GM19240 (cell line): ENCODE data around the gene LEAP2.
A peak's percentile ranks its signal among the peaks of the same experiment; 100 is the strongest.

Experiments
- DNase-seq: peaks from one replicate; pipeline ENCODE4 v3.0.0; 2011; ENCODE audit warnings: low spot score; ENCODE audit not compliant: insufficient read length

The LEAP2 gene

DNA sequence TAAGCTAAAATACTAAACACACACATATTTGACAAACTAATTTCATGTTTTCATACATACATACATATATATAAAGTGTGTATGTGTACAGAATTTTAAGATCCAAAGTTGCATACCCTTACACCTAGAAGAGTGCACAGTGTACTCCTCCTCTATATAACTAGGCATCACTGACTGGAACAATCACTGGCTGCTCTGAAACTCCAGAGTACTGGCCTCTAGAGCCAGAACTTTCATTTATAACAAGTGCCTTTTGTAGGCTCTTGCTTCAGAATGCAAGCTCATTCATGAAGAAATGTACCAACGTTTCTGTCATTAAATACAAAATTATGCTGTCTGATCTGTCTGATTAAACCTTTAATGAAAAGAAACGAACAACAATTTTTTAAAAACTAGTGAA lies 4.0 kb downstream of the LEAP2 start:
- DNase-seq = no peak

DNA sequence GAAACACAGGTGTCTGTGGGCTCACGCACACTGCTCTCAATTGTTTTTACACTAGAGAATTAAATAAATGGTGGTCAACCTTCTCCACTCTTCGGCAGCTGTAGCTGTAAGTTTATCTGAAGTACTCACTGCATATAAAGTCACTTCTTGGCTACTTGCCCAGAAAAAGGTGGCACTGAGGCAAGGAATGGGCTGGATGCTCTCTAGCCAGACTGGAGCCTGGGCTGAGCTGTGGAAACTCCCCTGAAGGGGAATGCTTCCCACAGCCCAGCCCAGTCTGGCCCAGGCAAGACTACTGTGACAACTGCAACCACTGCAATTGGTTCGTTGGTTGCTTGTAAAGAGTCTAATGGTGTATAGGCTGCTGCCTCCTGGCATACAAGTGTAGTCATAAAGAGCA lies 4.5 kb downstream of the LEAP2 start:
- DNase-seq = no peak

DNA sequence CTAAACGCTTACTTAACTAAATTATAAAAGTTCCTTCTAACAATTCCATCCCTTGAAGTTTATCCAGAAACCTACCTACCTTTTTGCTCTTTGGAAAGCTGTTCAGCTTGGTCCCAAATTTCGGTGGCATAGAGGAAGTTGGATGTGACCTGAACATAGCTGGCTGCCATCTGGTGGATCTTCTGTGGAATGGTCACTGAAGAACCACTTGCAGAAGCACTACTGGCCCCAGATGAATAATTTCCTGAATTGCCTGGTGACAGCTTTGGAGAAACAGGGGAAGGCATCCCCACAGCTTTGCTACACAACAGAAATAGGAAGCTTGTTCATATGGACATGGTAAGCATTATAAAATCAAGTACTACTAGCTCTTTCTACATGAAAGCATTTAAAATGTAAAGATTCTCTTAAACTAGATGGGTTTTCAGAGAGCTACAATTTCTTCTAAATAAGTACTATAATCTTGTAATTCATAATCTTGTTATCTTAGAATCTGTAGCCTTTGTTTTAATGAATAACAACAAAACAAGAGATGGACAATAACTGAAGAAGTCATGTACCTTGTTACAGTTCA lies 9.9 kb downstream of the LEAP2 start:
- DNase-seq = no peak

DNA sequence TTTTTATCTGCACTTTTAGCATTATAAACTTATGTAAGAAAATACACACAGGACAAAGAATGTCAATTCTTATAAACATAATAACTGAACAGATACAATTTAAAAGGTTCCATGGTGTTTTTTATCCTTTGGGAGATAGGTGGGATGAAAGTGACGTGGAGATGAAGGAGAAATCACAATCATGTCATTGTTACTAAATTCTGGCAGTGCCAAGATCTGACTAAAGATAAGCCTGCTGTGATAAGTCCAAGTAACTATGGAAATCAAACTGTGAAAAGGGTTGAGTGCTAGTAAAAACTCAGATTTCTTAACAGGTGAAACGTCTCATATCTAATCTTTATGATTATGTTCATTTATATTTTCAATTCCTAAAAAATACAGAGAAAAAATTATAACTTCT lies 11.1 kb downstream of the LEAP2 start:
- DNase-seq = no peak

DNA sequence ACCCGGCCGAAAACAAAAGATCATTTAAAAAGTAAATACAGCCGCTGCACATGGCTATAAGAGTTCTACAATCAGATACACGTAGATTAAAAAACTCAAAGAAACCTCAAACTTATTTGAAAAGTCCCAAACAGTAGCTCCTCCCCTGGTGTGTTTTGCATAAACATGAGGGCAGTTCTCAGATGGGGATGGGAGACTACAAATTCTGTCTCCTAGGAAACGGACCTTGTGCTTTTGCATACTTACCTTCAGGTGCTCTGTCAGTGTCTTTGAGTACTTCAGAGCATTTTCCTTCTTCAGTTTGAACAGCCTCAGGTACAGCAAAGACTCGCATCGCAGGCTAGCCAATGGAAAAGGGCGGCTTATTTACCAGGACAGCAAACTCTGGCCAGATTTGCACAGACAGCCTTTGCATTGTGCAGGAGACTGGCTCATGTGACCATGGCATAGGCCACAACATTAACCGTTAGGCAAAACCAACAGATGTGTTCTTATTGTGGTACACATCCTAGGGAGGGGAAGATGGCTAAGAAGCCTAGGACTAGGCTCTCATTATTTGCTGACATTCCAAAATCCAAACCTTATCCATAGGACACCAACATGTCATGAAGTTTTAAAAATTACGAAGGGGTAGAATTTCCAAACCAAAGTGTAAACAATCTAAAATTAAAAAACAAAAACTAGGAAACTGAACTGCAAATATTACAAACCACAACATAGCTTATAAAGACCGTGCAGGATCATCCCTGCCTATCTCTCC lies 12.8 kb downstream of the LEAP2 start:
- no peak for DNase-seq

DNA sequence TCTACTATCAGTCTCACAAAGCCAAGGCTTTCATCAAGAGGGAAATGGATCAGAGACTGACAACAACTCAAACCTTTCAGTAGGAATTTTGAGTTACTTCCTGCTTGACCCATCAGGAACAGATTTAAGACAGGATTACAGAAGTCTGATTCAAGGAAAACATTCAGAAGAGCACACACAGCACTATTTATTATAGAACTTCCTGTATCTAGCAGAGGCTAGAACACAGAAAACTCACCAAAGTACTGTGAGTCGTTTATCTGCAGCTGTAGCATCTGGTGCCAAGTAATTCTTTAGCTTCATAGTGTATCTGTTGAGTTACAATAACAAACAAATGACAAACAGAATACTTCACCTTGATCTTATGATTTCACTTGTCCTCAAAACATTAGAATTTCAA lies 13.8 kb downstream of the LEAP2 start:
- no peak for DNase-seq

DNA sequence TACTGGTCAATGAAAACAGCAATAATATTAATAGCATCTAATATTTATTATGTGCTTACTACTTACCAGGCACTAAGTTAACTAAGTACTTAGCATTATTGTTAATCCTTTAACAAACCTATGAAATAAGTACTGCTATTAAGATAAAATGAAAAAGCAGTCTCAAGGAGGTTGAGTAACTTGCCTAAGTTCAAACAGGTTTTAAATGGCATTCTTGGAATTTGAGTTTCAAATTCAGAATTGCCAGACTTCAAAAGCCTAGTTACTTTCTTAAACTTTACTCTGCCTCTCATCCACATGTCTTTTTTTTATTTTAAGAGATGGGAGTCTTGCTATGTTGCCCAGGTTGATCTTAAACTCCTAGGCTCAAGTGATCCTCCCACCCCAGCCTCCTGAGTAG lies 16.0 kb downstream of the LEAP2 start:
- no peak for DNase-seq

DNA sequence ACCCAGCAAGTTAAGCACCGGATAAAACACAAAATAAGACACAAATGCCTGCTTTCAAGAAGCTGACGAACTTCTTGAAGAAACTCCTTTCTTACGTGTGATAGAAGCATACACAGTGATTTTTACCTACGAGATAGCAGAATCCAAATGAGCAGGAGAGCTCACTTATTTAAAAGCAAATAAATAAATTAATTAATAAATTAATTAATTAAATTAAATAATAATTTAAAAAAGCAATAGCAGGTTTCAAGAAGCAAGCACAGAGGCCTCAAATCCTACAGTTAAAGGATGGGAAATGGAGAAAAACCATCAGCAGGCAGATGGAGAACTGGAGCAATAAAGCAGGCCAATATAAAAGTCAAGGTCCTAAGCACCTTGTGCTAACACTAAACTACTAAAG lies 17.3 kb downstream of the LEAP2 start:
- no peak for DNase-seq

DNA sequence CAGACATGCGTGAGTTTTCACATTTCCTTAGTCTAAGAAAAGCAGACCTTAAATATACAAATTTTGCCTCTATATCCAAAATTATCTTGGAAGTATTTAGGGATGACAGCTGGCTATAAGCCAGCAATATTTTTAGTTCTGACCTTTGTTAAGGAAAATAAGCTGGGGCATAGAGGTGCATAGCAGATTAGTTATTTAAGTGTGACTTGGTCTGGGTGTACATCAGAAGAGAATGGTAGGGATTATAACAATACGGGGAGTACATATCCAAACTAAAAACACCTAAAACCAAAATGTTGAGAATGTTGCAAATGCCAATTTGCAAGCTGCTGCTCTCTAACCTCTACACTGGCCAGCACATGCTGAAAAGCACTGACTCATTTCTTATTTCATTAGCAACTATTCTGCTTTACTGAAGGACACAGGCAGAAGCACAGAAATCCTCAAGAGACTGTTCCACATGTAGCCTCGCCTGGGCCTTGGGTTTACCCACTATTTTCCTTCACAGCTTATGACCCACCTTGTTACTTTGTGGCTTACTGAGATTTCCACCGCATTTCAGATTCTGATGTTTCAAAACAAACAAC lies 22.3 kb downstream of the LEAP2 start:
- DNase-seq = no peak

DNA sequence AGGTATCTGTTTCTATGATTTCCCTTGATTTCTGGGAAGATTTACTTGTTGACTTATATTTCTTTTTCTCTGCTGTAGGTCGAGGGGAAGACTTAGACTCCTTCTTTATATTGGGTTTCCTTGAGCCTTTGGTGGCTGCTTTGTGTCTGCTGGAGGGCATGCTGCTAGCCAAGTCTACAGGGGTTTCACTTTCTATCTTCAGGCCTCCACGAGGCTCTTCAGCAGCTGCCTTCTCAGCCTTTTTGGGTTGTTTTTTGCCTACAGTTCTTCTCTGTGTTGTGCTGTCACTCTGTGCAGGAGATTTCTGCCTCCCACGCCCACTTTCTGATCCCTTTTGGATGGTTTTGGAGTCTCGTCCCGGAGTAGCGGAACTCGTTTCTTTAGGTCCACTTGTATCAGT lies 23.2 kb downstream of the LEAP2 start:
- peak; percentile 8 for DNase-seq

DNA sequence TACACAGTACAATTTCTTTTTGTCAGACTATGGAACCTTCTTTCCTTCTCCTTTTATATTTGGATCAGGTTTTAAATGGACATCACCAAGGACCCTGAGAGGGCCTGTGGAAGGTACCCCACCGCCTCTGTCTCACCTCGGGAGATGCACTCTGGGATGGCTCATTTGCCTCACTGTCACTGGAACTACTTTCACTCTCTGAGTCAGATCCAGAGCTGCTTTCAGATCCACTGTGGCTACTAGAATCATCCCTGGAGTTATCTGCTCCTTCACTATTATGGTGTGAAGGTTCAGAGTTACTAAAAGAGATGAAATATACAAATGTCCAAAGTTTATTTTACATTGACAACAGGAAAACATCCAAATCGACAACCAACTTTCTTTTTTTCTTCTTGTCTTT lies 24.6 kb downstream of the LEAP2 start:
- no peak for DNase-seq

DNA sequence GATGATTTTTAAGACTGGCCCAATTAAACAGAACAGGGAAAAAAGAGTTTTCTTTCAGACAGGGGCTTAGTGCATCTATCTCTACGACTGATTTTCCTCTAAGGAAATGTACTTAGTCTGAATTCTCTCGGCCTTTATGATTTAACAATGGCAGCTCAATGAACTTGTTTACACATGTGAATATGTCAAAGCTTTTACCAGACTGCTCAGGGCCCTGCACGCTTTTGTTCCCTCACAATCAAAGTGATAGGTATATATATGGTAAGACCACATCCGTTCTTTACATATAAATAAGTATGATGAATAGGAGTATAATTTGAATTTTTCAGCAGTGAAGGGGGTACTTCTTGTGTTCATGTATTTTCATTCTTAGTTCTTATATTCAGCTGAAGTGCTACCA lies 27.6 kb downstream of the LEAP2 start:
- DNase-seq = no peak

DNA sequence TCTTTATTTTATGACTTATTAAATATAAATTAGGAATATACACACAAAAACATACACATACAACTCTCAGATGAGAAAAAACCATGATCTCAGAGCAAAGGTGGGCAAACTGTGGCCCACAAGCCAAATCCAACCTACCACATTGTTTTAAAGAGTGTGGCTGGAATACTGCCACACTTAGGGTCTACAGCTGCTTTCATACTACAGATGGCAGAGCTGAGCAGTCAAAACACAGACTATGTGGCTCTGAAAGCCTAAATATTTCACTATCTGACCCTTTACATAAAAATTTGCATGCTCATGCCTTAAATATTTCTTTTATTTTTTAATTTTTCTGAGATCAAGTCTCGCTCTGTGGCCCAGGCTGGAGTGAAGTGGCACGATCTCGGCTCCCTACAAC lies 28.3 kb downstream of the LEAP2 start:
- no peak for DNase-seq

DNA sequence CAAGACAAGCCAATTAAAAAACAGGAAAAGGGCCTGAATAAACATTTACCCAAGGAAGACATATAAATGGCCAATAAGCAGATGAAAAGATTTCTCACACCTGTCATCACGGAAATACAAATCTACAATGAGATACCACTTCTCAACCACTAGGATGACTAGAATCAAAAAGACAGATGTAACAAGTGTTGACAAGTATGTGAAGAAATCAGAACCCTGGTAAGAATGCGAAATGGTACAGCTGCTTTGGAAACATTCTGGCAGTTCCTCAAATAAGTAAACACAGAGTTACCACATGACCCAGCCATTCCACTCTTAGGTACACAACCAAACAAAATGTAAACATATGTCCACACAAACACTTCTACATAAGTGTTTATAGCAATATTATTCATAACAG lies 32.5 kb downstream of the LEAP2 start:
- DNase-seq = no peak

DNA sequence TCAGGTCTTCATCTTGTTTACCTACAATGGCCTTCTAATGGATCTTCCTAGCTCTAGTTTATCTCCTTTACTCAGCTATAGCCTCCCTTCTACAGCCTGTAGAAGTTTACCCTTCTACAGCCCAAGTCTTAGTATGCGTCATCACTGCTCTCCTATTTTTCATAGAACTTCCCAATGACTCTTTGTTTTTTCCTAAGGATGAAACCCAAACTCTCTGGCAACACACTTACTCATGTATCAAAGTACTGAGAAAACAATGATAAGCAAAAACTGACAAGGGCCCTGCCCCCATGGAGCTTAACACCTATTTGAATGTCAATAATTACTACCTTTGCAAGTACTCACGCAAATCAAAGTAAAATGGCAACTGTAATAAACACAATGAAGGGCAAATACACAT lies 33.7 kb downstream of the LEAP2 start:
- no peak for DNase-seq

DNA sequence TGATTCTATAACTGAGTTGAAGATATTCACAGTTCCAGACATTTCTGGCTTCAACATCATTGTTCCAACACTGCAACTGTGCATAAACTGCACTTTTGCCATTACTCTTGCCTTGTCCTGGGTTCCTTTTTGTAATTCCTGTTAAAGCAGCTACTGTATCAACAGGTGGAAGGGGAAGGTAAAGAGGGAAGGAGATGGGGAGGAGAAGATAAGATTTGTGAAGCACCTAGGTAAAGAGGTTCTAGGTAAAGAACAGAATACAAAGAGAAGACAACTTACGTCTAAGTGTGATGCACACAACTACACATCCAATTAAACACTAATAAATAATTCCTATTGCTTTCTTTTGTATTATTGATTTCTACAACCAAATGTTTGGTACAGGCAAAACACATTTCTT lies 36.2 kb downstream of the LEAP2 start:
- DNase-seq = no peak

DNA sequence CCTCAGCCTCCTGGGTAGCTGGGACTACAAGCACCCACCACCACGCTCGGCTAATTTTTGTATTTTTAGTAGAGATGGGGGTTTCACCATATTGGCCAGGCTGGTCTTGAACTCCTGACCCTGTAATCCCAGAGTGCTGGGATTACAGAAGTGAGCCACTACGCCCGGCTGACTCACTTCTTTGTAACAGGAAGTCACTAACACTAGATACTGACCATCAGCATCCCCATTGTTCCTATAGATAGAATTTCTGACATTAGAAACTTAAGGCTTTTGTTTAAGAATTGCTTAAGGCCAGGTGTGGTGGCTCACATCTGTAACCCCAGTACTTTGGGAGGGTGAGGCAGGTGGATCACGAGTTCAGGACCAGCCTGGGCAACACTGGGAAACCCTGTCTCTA lies 42.2 kb downstream of the LEAP2 start:
- DNase-seq = no peak

DNA sequence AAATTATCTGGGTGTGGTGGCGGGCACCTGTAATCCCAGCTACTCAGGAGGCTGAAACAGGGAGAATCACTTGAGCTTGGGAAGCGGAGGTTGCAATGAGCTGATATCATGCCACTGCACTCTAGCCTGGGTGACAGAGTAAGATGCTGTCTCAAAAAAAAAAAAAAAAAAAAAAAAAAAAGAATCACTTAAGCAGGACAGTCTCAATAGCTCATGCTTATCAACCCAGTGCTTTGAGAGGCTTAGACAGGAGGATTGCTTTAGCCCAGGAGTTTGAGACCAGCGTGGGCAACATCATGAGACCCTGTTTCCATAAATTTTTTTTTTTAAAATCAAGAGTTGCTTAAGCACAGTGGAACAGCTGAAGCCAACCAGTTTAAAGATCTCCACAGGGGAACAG lies 42.6 kb downstream of the LEAP2 start:
- no peak for DNase-seq
